HL-60 (cell line): ENCODE measurements around the gene DDX21.
A peak's percentile ranks its signal among the peaks of the same experiment; 100 is the strongest.

Experiments used
- DNase-seq, 2 experiments: peaks; one replicate each; pipeline ENCODE4 v3.0.0-alpha.2; 2010 to 2020; ENCODE audit warnings: low read depth in 1 of 2, low spot score in 1 of 2
- H3K27ac ChIP-seq: fragments of 250-450 bp; sonication (Bioruptor Pico); replicated peaks from 2 replicates; pipeline ENCODE4 v1.5.1; 2020; ENCODE audit warnings: mild to moderate bottlenecking, moderate library complexity
- H3K27me3 ChIP-seq: fragments of 250-450 bp; sonication (Bioruptor Pico); 2 replicates; pipeline ENCODE4 v1.5.1; 2021; ENCODE audit warnings: mild to moderate bottlenecking, moderate library complexity; ENCODE audit not compliant: insufficient read depth, poor library complexity, severe bottlenecking
- H3K4me3 ChIP-seq: replicated peaks from 2 replicates; pipeline ENCODE4 v1.5.1; 2011; ENCODE audit warnings: mild to moderate bottlenecking, control low read depth, low read length; ENCODE audit not compliant: insufficient read depth
- GABPA ChIP-seq: IDR thresholded peaks from 2 replicates; pipeline ENCODE4 v1.6.1; 2012; ENCODE audit warnings: low read depth
- POLR2AphosphoS5 ChIP-seq: IDR thresholded peaks from 2 replicates; pipeline ENCODE4 v1.6.1; 2012; ENCODE audit warnings: low read depth
- SPI1 ChIP-seq: IDR thresholded peaks from 2 replicates; pipeline ENCODE4 v1.6.1; 2012; ENCODE audit warnings: low read depth, mild to moderate bottlenecking, borderline replicate concordance
- TF ChIP-seq, protein P1 (sequence below): IDR thresholded peaks from one replicate; pipeline ENCODE4 v1.5.1; 2011; ENCODE audit warnings: low read length, control low read depth, inconsistent platforms; ENCODE audit not compliant: insufficient read depth
- TF ChIP-seq, protein P2 (sequence below): IDR thresholded peaks from 2 replicates; pipeline ENCODE4 v1.6.1; 2012; ENCODE audit warnings: low read depth; ENCODE audit not compliant: insufficient replicate concordance

The DDX21 gene

GRCh38 chr10:68957654-68958053 is 1.7 kb downstream of the DDX21 start:
- no peak for DNase-seq
- peak overlapping the region; percentile 93 for H3K27ac ChIP-seq
- TF ChIP-seq SPI1 (no peak), GABPA (no peak), POLR2AphosphoS5 (no peak)
- TF ChIP-seq, protein P1, sequence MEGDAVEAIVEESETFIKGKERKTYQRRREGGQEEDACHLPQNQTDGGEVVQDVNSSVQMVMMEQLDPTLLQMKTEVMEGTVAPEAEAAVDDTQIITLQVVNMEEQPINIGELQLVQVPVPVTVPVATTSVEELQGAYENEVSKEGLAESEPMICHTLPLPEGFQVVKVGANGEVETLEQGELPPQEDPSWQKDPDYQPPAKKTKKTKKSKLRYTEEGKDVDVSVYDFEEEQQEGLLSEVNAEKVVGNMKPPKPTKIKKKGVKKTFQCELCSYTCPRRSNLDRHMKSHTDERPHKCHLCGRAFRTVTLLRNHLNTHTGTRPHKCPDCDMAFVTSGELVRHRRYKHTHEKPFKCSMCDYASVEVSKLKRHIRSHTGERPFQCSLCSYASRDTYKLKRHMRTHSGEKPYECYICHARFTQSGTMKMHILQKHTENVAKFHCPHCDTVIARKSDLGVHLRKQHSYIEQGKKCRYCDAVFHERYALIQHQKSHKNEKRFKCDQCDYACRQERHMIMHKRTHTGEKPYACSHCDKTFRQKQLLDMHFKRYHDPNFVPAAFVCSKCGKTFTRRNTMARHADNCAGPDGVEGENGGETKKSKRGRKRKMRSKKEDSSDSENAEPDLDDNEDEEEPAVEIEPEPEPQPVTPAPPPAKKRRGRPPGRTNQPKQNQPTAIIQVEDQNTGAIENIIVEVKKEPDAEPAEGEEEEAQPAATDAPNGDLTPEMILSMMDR = no peak
- TF ChIP-seq, protein P2, sequence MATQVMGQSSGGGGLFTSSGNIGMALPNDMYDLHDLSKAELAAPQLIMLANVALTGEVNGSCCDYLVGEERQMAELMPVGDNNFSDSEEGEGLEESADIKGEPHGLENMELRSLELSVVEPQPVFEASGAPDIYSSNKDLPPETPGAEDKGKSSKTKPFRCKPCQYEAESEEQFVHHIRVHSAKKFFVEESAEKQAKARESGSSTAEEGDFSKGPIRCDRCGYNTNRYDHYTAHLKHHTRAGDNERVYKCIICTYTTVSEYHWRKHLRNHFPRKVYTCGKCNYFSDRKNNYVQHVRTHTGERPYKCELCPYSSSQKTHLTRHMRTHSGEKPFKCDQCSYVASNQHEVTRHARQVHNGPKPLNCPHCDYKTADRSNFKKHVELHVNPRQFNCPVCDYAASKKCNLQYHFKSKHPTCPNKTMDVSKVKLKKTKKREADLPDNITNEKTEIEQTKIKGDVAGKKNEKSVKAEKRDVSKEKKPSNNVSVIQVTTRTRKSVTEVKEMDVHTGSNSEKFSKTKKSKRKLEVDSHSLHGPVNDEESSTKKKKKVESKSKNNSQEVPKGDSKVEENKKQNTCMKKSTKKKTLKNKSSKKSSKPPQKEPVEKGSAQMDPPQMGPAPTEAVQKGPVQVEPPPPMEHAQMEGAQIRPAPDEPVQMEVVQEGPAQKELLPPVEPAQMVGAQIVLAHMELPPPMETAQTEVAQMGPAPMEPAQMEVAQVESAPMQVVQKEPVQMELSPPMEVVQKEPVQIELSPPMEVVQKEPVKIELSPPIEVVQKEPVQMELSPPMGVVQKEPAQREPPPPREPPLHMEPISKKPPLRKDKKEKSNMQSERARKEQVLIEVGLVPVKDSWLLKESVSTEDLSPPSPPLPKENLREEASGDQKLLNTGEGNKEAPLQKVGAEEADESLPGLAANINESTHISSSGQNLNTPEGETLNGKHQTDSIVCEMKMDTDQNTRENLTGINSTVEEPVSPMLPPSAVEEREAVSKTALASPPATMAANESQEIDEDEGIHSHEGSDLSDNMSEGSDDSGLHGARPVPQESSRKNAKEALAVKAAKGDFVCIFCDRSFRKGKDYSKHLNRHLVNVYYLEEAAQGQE = no peak
- H3K27me3 ChIP-seq = no peaks in the 10 kb centered on the region
- peak overlapping the region; percentile 96 for H3K4me3 ChIP-seq

DNA sequence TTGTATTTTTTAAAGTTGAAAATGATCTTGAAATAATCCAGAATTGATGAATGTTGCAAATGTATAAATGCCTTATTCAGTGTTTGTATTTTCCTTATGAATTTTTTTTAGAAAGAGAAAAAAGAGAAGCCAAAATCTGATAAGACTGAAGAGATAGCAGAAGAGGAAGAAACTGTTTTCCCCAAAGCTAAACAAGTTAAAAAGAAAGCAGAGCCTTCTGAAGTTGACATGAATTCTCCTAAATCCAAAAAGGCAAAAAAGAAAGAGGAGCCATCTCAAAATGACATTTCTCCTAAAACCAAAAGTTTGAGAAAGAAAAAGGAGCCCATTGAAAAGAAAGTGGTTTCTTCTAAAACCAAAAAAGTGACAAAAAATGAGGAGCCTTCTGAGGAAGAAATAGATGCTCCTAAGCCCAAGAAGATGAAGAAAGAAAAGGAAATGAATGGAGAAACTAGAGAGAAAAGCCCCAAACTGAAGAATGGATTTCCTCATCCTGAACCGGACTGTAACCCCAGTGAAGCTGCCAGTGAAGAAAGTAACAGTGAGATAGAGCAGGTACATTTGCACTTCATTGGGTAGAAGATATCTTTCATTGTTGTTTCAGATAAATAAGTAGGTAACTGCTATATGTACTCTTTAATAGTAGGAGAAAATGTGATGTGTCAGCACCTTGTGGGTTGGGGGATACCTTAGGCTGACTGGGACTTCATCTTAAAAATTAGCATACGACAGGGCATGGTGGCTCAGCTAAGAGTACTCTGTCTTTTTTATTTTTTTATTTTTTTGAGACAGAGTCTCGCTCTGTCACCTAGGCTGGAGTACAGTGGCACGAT is 3.9 kb downstream of the DDX21 start:
- Histone ChIP-seq H3K27me3 (no peaks in the 10 kb centered on the region), H3K27ac (peak overlapping the region; percentile 33), H3K4me3 (no peak overlapping the region)
- no peak for DNase-seq
- no peak for TF ChIP-seq SPI1
- TF ChIP-seq POLR2AphosphoS5 = no peak
- TF ChIP-seq, protein P2 = no peak
- TF ChIP-seq, protein P1 = no peak
- TF ChIP-seq GABPA = no peak

- Histone ChIP-seq H3K27ac (no peak overlapping the region), H3K27me3 (no peaks in the 10 kb centered on the region), H3K4me3 (no peak overlapping the region)
- DNase-seq = no peak
- TF ChIP-seq SPI1 = no peak
- no peak for TF ChIP-seq GABPA
- TF ChIP-seq, protein P2 = no peak
- TF ChIP-seq, protein P1 = no peak
- no peak for TF ChIP-seq POLR2AphosphoS5
These were observed 7.2 kb downstream of the DDX21 start for GRCh38 chr10:68963151-68963550.
